Activated naive CD4-positive, alpha-beta T cell treated with Interleukin-2 at 50 U/mL for 16 hours (primary cell): ENCODE results near the gene UBE2I.
"Not testable (repeated sequence)": the region's sequence is repeated elsewhere in the genome, so short reads cannot be mapped to it uniquely, and the experiment has no call there.

Experiments
- DNase-seq: peaks from one replicate; pipeline ENCODE4 v3.0.0-alpha.2; 2020

UBE2I gene

GRCh38 chr16:1314399-1315068 lies 5.1 kb downstream of the UBE2I start:
- DNase-seq: no peak

GRCh38 chr16:1315081-1316032 lies 5.9 kb downstream of the UBE2I start:
- no peak for DNase-seq

- no peak for DNase-seq
Measured at GRCh38 chr16:1316033-1316405, 6.6 kb downstream of the UBE2I start.

GRCh38 chr16:1317479-1318267 lies 8.2 kb downstream of the UBE2I start:
- no peak for DNase-seq

DNA sequence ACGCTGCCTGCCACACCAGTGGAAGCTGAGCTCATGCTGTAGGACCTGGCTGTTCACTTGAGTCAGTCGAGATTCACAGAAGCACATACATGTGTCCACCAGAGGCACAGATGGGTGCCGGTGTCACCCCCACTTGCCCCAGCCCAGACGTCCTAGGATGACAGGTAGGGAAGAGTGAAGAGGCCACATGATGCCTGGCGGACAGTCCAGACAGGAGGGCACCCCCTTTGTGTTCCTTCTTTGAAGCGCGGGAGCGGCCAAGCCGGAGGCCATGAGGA lies 8.8 kb downstream of the UBE2I start:
- no peak for DNase-seq

DNA sequence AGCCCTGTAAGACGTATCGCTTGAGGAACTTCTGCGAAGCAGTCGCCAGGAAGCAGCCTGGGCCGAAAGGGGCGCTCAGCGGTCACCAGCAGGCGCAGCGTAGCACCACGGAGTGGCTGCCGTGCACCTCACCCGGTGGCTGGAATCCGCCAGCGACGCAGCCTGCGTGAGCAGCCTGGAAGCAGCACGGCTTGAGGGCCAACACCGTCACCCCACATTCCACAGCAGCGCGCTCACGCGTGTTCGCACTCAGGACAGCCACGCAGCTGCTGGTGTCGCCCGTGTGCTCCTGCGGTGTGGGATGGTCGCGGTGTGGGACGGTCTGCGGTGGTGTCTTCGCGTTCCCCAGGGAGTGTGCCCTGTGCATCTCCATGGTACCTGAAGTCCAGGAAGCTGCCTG lies 9.6 kb downstream of the UBE2I start:
- no peak for DNase-seq

- DNase-seq: no peak
Measured at GRCh38 chr16:1320097-1320496, 10.7 kb downstream of the UBE2I start.

DNA sequence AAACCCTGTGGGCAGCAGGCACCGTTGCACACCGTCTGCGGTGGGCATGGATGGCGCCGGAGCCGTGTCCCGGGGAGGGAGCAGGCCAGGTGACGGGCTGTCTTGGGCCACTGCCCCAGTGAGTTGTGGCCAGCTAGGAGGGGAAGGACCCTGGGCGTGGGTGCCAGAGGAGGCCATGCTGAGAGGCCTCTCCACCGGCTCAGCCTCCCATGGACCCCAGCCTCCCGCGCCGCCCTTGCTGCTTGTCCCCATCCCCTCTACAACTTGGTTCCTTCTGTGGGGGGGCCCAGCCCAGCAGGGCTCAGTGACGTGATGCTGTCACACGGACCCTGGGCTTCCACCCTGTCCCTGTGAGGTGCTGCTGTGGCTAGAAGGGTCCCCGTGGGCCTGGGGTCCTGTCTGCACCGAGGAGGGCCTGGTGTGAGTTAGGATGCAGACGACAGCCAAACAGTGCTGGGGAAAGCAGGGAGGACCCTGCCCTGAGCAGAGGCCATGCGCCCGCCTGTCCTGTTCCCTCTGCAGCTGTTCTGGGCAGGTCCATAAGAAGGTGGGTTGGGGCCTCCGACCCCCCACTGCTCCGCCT lies 11.3 kb downstream of the UBE2I start:
- DNase-seq: no peak

- no peak for DNase-seq
Measured at GRCh38 chr16:1322407-1322806, 13.0 kb downstream of the UBE2I start.

DNA sequence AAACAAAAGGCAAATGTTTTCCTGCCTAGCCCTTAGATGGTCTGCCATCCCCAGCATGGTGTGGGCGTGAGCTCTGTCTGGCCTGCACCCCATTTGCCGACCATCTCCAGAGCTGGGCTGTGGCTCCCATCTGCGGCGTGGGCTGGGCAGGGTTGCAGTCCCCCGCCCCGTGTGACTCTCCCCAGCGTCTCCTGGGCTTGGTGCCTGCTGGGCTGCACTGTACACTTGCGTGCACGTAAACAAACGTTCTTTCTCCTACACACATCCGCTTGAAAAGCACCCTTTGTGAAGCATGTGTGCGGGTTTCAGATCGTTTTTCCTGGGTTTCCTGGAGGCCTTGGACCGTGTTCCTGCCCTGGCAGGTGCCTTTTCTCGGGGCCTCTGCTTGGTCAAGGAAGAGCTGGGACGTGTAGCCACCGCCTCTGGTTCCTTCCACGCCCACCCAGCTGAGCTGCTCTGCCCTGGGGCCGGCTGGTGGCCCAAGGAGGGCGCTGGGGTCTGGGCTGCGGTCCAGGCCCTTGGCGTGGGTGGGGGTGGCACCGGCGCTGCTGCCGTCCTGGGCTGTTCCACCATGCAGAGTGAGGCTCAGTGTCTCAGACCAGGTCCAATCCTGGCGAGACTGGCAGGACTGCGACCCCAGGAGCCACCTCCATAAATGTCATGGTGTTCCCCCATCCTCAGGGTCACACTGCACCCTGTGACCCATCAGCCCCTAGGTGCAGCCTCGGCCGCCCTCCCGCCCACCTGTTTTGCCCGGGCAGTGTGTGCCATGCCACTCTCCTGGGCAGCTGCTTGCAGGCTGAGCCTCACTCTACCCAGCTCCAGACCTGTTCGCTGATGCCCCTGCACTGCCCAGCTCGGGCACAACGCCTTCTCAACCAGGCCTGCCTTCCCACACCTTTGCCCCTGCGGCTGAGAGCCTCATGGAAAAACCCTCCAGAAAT lies 14.1 kb downstream of the UBE2I start:
- DNase-seq: no peak

GRCh38 chr16:1324286-1324826 lies 14.9 kb downstream of the UBE2I start:
- DNase-seq: no peak

DNA sequence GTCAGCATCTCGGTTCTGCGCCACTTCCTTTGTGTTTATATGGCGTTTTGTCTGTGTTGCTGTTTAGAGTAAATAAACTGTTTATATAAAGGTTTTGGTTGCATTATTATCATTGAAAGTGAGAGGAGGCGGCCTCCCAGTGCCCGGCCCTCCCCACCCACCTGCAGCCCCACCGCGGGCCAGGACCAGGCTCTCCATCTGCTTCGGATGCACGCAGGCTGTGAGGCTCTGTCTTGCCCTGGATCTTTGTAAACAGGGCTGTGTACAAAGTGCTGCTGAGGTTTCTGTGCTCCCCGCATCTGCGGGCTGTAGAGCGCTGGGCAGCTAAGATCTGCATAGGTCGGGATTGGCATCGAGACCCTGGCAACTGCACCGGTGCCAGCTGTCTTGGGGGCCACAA lies 15.8 kb downstream of the UBE2I start:
- DNase-seq: no peak

DNA sequence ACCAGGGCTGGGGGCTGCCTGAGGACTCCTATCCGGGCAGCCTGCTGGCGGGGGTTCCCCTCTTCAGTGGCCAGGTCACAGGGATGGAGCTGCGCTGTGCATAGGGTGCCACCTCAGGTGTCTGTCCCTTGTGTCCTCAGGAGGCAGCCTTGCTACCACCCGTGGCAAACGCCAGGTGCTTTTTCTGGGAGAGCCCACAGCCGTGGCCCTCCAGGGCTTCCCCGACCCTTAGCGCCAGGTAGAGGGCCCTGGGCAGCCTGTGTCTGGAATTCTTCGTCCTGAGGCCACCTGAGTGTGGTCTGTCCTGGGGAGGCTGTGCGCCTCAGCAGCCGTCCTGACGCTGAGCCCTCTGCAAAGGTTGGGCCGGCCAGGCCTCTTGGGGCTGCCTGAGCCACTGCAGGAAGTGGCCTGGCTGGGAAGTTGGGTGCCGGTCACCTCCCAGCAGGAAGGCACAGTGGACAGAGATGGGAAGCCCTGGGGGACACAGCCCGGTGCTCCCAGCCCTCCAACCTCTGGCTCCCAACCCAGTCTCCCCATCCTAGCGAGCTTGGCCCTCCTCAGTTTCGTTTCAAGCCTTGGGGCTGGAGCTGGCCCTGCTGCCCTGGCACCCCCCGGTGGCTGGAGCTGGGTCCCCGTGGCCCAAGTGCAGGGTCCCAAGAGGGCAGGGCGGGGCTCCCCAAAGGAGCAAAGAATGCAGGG lies 16.4 kb downstream of the UBE2I start:
- DNase-seq: no peak

GRCh38 chr16:1326391-1326790 lies 17.0 kb downstream of the UBE2I start:
- DNase-seq: no peak

DNA sequence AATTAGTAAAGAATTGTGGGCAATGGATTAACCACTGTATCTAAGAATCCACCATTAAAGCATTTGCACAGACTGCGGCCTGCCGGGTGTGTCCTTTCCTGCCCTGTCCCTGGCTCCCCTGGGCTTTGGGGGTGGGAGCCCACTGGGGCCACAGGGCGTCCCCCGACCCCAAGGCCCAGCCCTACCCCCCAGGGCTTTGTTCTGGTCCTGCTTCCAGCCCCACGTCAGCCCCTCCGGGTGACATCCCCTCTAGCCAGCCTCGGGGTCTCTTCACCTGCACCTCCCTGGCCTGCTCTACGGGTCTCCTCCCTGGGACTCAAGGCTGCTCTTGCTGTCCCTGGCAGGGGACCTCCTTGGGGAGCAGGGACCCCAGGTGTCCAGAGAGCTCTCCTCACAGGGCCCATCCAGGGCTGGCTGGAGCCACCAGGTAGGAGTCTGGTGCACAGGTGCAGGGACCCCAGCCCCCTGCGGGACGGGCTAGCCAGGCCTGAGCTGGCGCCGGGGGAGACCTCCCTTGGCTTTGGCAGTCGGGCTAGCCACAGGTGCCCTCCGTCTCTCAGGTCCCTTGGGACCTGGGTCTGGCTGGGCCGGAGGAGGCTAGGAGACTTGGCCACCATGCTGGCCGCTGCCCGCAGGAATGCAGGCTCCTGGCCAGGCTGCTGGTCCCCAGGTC lies 17.6 kb downstream of the UBE2I start:
- no peak for DNase-seq

- DNase-seq: no peak
Measured at GRCh38 chr16:1327619-1327947, 18.1 kb downstream of the UBE2I start.

DNA sequence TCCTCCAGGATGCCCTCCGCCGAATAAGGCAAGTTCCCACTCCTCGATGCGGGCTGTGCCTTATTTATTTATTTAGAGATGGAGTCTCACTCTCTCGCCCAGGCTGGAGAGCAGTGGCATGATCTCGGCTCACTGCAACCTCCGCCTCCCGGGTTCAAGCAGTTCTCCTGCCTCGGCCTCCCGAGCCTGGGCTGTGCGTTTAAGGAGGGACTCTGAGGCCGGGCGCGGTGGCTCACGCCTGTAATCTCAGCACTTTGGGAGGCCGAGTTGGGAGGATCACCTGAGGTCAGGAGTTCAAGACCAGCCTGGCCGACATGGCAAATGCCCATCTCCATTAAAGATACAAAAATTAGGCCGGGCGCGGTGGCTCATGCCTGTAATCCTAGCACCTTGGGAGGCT lies 18.7 kb downstream of the UBE2I start:
- not testable (repeated sequence) for DNase-seq

- not testable (repeated sequence) for DNase-seq
Measured at GRCh38 chr16:1328961-1329360, 19.5 kb downstream of the UBE2I start.

GRCh38 chr16:1330260-1330914 lies 21.0 kb downstream of the UBE2I start:
- DNase-seq: no peak
